ENCODE measurements around the gene CDC6.

CDC6 gene

DNA sequence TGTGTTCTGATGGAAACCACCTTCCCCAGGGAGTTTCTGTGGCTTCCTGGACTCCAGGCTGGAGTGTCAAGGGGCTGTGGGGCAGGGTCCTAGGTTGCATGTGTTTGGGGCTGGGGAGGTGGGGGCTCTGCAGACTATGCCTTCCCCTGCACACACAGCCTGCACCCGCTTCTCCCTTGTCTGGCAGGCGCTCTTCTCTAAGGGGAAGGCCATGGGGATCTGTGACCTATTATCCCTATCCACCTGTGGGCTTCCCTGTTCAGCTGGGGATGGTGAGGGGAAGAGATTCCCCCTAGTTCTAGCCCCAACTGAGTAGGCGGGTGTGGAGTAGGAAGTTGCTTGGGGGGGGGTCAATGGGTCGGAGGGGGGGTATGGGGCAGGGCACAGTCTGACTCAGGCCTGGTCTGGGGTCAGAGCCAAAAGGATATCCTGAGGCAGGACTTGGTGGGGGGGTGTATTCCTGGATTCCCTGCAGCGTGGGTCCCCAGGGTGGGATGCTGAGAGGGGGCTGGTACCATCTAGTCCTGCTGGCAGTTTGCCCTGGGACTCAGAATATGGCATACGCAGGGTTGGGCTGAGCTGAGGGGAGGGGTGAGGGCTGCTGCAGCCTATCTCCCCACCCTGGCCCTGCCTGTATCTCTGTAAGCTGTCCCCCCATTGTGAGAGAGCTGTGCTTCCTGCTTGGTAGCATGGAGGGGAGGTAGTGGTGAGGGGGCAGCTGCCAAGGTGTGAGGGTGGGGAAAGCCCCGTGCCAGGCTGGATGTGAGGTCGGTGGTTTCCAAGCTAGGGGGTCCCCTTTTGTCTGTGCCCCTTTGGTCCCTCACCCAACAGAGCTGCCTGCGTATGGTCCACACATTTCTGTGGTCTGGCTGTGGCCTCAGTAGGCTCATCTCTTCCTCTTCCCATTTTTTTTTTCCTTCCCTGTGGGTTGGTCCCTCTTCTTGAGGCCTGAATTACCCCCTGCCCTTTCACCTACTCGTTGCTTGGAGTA is 36.0 kb downstream of the CDC6 start:
- DNase-seq: no peak

DNA sequence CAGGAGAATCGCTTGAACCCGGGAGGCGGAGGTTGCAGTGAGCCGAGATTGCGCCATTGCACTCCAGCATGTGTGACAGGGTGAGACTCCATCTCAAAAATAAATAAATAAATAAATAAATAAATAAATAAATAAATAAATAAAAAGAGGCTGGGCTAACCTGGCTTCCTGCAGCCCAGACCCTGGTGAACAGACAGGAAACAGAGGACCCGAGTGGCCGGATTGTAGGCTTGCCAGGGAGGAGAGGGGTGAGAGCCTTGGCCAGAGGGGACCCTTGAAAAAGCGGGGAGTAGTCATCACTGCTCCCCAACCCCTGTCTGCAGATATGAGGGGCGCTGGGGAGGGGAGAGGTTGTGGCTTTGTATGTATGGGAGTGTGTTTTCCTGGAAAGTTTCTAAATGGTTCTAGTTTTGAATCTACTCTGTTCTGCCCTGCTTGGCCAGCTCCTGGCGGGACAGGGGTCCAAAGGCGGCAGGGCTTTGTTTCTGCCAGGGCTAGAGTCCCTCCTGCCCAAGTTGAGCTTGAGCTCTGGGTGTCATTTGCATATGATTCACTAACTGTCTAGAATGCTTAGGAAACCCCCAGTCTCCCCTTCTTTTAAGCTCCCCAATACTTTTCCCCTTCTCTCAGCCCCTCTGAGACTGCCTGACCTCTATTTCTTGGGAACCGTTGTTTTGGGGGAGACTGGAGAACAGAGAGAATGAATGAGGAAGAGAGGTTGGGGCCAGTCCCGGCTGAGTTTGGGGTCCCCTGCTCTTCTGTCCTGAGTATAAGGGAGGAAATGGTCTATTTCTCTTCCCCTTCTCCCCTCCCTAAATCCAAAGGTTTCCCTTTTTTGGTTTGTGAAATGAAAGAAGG is 37.7 kb downstream of the CDC6 start:
- no peak for DNase-seq

DNA sequence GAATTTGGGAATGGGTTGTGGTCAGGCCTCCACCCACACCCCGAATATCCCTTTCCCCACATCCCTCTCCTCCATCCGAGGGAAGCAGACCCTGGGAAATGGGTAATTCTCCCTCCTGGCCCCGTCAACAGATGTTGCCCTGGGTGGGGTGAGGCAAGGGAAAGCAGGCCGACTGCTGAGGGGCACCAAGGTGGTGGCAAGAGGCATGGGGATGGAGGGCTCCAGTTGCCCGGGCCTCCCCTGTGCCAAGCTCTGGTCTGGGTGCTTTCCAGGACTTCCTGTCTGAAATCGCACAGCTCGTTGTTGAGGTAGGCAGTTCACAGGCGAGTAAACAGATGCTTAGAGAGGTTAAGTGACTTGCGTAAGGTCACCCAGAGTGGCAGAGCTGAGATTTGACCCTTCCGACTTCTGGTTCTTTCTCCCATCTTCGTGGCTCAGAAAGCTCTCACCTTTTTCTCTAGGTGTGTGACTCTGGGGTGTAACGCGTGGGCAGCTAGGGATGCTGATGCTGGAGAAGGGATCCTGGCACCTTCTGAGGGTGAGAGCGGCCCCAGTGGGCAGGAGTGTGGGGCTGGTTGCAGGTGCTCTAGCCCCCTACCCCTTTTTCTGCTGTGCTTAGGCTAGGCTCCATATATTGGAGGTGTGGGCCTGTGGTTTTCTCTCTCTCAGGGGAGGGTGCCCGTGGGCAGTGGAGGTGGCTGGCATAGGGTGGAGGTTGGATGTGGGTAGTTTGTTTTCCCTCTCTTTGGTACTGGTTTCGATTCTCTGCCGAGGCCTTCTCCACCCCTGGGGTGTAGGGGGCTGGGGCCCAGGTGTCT is 38.5 kb downstream of the CDC6 start:
- no peak for DNase-seq

DNA sequence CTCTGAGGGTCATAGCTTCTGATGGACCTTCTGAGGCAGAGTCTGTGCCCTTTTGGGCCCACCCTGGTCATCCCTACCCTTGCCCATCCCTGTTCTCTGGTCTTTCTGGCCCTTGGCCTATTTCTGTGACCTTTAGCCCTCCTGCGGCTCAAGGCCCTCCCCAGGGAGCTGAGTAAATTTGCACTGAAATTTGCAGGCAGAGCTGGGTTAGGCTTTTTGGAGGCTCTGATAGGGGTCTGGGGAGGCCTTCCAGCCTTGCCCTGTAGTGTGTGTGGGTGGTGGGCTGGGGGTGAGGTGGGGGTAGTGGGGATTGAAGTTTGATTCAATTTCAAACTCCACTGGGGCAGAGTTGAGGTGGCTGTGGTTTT is 39.1 kb downstream of the CDC6 start:
- DNase-seq: no peak

DNA sequence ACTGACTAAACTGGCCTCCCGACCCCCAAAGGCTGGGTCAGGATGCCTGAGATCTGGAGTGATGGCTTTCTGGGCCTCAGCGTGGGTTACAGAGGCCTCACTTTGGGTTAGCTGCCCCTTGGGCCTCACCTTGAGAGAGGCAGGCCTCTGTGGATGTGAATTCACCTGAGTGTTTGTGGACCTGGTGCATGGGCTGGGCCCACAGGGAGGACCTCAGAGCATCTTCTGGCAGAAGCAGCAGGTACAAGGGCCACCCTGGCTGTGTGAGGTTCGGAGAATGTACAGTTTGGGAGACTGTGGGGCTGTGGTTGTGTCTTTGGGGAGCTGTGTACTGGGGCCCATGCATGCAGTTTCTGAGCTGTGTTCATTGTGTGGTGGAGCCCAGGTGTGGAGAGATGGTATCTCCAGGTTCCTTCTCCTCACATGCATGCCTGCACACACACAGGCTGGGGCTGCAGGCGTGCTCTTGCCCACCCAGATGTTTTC is 39.6 kb downstream of the CDC6 start:
- DNase-seq: no peak

DNA sequence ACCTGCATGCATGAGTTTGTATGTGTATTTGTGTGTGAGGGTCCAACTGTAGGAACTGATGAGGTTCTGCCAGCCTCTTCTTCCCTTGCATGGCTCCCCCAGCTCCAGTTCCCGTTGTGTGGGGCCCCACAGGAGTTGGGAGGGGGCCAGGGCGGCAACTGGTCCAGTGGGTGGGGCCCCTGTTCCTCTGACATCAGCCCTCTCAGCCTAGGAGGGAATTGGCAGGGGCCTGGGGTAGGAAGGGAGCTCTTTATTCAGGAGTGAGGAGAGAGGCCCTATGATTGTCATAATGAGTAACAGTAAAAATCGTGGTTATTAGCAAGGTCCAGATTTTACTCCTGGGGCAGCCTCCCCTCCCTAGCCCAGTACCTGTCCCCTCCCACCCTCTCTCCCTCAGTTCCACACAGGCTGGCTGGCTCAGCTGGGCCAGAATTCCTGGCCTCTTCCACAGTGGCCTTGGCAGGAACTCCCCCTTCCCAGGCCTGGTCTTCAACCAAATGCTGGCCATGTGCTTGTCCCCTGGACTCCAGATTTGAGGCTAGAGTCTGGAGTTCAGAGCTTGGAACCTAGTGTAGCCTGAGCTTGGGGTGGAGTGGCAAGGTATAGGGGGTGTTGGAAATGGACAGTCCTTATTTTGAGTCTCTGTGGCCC is 40.2 kb downstream of the CDC6 start:
- DNase-seq: no peak

DNA sequence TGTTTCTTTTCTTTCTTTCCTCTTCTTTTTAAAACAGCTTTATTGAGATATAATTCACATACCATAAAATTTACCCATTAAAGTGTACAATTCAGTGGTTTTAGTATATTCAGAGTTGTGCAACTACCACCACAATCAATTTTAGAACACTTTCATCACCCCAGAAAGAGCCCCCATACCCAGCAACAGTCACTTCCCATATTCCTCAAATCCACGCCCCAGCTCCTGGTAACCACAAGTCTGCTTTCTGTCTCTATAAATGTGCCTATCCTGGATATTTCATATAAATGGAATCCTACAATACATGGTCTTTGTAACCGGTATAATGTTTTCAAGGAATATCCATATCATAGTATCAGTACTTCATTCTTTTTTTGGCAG is 40.7 kb downstream of the CDC6 start:
- DNase-seq: no peak

DNA sequence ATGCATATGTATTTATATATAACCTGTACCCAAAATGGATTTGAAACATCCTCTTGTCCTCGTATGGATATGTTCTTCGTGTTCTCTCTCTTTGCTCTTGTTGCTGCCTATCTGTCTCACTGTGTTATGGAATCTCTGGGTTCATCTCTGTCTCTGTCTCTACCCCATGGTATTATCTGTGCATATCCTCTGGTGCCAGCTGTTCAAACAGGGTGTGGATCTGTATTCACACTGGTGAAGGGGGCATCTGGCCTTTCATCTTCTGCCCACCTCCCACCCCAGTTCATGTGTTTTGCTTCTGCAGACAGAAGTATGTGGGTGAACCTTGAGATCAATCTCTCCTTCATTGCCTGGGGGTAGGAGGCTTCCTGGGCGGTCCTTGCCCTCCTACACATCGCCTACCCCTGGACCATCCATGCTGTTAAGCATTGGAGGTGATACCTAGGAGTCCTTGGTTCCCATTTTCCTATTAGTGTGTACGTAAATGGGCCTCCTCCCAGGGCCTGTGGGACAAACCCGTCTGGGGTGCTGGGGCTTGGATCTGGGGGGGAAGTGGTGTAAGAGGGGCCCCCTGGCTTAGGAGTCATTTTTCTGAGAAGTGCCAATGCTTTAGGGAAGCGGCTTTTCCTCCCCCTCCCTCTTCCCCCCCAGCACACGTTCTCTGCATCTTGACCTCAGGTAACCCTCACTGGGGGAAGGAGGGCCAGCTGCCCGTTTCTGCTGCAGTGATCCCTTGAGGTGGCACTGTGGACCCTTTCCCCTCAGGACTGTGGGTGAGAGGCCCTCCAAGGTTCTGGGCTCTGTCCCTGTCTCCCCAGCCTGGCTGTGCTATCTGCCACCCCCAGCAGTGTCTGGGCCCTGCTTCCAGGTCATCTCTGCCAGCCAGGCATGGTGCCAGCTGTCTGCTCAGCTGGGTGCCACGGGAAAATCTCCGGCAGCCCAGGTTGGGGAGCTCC is 42.4 kb downstream of the CDC6 start:
- DNase-seq: no peak

DNA sequence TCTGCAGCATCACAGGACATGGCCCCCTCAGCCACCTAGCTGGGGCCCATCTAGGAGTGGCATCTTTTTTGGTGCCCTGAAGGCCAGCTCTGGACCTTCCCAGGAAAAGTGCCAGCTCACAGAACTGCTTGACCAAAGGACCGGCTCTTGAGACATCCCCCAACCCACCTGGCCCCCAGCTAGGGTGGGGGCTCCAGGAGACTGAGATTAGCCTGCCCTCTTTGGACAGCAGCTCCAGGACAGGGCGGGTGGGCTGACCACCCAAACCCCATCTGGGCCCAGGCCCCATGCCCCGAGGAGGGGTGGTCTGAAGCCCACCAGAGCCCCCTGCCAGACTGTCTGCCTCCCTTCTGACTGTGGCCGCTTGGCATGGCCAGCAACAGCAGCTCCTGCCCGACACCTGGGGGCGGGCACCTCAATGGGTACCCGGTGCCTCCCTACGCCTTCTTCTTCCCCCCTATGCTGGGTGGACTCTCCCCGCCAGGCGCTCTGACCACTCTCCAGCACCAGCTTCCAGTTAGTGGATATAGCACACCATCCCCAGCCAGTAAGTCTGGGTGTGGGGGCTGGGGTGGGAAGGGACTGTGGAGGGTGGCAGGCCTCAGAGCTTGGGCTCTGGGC is 43.3 kb downstream of the CDC6 start:
- no peak for DNase-seq

DNA sequence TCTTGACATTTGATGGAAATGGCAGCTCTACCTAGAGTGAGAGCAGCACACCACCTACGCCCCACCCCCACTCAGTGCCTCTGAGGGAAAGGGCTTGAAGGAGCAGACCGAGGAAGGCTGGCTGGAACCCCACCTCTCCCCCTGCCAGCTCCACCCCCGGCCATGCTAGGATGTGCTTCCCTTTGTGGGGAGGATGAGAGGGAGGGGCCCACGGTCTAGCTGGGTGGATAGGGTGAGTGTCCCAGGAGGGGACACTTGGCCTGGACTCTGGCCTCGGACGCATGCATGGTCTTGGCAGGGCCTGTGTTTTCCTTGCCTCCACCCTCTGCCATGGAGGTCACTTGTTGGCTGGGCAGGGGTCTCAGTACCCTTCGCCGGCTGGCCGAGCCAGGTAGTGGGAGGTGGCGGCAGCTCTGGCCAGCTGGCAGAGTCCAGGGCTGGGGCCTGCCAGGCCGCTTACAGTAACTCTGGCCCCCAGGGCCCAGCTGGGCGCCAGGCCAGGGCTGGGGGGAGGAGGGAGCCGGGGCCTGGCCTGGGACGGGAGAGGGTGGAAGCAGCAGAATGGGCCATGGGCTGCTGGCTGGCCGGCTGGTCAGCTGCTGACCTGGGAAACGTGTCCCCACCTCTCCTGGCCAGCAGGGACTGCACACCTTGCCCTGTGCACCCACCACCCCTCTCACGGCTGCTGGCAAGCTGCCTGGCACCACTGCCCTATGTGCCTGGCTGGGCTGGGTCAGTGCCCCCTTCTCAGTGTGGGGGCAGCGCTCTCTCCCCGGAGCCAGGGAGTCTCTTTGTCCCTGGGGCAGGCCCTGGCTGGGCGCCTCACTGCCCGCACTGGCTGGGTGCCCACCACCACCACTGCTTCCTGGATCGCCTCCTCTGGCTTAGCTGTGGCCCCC is 44.3 kb downstream of the CDC6 start:
- no peak for DNase-seq

DNA sequence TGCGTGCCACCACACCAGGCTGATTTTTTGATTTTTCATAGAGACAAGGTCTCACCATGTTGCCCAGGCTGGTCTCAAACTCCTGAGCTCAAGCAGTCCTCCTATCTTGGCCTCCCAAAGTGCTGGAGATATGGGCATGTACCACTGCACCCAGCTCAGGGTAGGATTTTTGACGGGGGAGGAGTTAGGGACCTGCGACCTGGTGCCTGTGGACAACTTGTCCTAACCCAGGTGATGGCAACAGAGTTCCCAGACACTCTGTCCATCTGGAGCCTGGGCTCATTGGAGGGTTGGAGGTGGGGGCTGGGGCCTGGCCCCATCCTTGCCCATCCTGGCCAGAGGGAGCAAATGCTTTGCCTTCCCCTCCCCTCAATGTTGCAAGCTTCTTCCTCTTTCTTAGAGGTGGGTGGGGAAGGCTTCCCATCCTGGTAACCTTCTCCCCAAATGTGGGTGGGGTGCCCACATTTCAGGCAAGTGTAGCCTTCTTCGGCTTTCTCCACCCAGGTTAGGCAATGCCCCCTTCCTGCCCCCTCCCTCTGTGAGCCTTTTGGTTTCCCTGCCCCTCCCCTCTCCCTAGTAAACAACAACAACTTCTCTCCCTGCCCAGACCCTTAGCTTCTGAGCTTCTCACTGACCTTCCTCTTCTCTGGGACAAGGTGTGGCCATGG is 46.2 kb downstream of the CDC6 start:
- DNase-seq: no peak

DNA sequence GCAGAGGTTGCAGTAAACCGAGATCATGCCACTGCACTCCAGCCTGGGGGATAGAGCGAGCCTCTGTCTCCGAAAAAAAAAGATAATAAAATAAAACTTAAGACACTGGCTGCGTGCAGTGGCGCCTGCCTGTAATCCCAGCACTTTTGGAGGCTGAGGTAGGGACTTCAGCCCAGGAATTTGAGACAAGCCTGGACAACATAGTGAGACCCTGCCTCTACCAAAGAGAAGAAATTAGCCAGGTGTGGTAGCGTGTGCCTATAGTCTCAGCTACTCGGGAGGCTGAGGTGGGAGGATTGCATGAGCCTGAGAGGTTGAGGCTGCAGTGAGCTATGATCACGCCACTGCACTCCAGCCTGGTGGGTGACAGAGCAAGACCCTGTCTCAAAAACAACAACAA is 47.9 kb downstream of the CDC6 start:
- no peak for DNase-seq

DNA sequence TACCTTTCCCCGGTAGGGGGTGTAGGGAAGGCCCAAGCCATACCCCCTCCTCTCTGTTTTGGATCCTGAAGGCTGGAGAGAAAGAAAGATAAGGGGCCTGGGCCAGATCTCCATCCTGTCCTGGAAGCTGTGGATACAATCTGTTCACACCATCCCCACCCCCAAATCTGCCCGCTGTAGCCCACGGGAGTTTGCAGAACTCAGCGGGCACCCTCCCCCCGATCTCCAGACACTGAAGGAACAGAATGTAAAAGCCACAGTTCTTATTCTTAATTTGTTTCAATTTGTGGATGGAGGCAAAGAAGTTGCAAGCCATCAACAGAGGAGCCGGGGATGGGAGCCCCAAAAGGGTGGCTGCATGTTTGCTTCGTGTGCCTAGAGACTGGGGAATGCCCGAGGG is 49.7 kb downstream of the CDC6 start:
- DNase-seq: no peak

DNA sequence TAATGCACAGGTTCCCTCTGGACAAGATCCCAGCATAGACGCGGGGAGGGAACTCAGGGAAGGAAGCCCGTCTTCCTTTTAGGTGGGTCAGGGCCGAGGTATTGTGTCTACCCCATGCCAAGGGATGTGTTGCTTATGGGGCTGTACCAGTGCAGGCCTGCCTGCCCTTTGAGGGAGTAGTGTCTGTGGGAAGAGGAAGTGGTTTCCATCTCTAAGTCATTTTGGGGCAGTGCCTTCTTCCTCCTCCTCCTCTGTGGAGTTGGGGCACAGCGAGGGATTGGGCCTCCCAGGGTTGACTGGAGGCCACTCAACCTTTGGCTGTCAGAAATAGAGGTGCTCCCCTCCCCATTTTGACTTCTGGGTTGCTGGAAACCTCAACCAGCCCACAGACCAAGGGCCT is 50.4 kb downstream of the CDC6 start:
- DNase-seq: no peak

DNA sequence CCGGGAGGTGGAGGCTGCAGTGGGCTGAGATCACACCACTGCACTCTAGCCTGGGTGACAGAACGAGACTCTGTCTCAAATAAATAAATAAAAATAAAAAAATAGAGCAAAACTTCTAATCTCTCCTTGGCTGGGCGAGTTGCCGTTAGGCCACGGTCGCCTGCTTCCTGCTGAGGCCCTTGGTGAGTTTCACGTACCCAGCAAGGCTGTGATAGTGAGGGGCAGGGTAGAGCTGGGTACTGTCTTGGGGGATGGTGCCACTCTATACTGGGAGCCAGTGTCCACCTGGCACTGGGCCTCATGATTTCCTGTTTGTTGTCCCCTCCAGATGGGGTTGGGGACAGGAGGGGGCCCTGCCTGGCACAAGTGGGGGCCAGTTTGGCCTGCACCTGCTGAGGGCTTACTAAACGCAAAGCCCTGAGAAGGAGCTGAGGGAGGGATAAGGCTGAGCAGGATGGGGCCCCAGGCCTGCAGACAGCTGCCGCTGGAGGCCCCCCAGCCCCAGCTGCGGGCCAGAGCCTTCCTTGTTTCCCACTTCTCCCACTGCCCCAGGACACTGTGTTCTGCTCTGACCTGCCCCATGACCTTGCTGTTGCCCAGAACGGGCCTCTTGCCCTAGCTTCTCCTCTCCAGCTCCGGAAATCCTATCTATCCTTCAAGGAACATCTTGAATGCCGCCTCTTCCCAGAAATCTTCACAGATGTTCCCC is 51.4 kb downstream of the CDC6 start:
- no peak for DNase-seq

DNA sequence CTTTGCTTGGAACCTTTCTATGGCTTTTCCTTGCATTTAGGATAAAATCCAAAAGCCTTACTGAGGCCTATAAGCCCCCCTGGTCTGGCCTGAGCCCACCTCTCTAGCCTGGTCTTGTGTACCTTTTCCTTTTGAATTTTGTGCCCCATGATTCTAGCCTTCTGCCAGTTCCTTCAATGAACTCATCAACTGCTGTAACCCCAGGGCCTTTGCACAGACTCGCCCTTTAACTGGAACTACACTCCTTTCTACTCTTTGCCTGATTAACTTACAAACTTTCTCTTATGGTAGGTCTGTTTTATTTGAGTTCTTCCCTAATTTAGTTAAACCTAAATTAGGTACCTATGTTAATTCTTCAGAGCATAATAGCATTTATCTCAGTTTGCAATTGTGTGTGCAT is 52.6 kb downstream of the CDC6 start:
- no peak for DNase-seq

DNA sequence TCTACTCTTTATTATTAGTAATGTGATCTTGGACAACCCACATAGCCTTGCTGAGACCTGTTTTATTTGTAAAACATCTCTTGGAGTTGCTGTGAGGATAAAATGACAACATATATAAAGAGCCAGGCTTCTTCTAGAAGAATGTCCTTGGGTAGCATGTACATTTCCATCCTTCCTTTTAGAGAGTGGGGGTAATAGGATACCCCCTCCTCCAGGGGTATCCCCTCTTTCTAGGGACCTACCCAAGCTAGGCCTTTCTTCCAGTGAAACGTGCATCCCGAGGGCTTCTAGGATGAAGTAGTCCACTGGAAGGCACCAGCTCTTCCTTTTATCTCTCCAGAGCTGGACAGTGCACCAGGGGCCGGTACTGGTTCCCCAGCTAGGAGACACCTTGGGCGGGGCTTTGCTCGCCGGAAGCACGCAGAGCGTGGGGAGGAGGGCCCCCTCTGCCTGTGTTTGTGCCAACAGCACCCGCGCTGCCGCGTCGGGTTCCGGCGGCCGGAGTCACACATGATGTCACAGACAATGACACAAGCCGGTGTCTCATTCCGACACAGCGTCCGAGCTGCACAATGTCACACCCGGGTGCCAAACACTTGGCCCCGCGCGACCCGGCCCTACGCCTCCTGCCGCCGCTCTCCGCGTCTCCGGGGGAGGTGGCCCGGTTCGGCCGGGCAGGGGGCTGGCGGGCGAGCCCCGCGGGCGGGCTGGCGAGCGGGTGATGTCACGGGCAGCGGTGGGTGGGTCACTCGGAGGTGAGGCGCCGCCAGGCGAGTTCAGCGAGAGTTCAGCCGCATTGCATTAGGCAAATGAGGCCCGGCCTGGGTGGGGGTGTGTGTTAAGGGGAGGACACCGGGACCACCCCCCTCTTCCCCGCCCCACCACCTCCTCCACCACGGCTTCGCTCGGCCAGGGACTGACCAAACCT is 53.5 kb downstream of the CDC6 start:
- DNase-seq: peak; percentile 70
